Naive thymus-derived CD4-positive, alpha-beta T cell (primary cell): Measurements from ENCODE around the gene RAE1. TPM values are rescaled to one million over a fixed set of nuclear protein-coding genes. Genes with fewer than 3 reads are reported as not detected.

Source experiments
- ATAC-seq: fragments of 150-1000 bp; cut with Tn5 transposase; 2 replicates; pipeline ENCODE4 v1.10.0; 2021; ENCODE audit warnings: mild to moderate bottlenecking, moderate library complexity
- CTCF ChIA-PET: fragments of 350-600 bp; sonication (Branson Sonifier 250); formaldehyde crosslinking; loops from one replicate; lab custom pipeline; 2021; ENCODE audit warnings: antibody characterized with exemption; lab: Charles Lee
- POLR2A ChIA-PET: fragments of 350-600 bp; sonication (Branson Sonifier 250); formaldehyde crosslinking; loops from one replicate; lab custom pipeline; 2021; ENCODE audit warnings: antibody characterized with exemption, inconsistent platforms; lab: Charles Lee
- DNase-seq, 9 donors: peaks; one replicate each; pipeline versions ENCODE4 v3.0.0 to v3.0.0-alpha.2; 2020 to 2022; ENCODE audit warnings: mixed read lengths in 1 of 9
- H3K27ac ChIP-seq: one replicate; pipeline ENCODE4 v1.7.0; 2013; ENCODE audit warnings: mild to moderate bottlenecking, low read depth, low read length, moderate library complexity
- H3K27me3 ChIP-seq, 2 donors: one replicate each; pipeline ENCODE4 v1.7.0; 2013; ENCODE audit warnings: low read length in 2 of 2, mild to moderate bottlenecking in 2 of 2, moderate library complexity in 2 of 2; ENCODE audit not compliant: control insufficient read depth in 2 of 2, insufficient read depth in 2 of 2
- H3K36me3 ChIP-seq, 3 experiments: 1 replicate in 2 of 3; 2 replicates in 1 of 3; pipeline ENCODE4 v1.7.0; 2013; ENCODE audit warnings: low read length in 3 of 3, mild to moderate bottlenecking in 3 of 3, moderate library complexity in 1 of 3; ENCODE audit not compliant: insufficient read depth in 3 of 3, control insufficient read depth in 2 of 3
- H3K4me1 ChIP-seq, 2 donors: one replicate each; pipeline ENCODE4 v1.7.0; 2013; ENCODE audit warnings: low read length in 2 of 2, mild to moderate bottlenecking in 2 of 2, moderate library complexity in 1 of 2; ENCODE audit not compliant: control insufficient read depth in 2 of 2, insufficient read depth in 2 of 2
- H3K4me3 ChIP-seq: 2 replicates; pipeline ENCODE4 v1.7.0; 2013; ENCODE audit warnings: mild to moderate bottlenecking, low read length
- H3K9me3 ChIP-seq, 3 experiments: 1 replicate in 2 of 3; 2 replicates in 1 of 3; pipeline ENCODE4 v1.7.0; 2013; ENCODE audit warnings: low read length in 3 of 3; ENCODE audit not compliant: control insufficient read depth in 2 of 3
- H3K27ac Mint-ChIP-seq, 9 donors: one replicate each; pipeline ENCODE4 v1.8.0; 2020 to 2022; ENCODE audit warnings: mixed read lengths in 9 of 9, mild to moderate bottlenecking in 8 of 9, moderate library complexity in 5 of 9, inconsistent platforms in 2 of 9
- H3K27me3 Mint-ChIP-seq, 5 donors: one replicate each; pipeline ENCODE4 v1.8.0; 2021 to 2022; ENCODE audit warnings: mixed read lengths in 5 of 5, mild to moderate bottlenecking in 1 of 5
- H3K36me3 Mint-ChIP-seq, 5 donors: one replicate each; pipeline ENCODE4 v1.8.0; 2020 to 2022; ENCODE audit warnings: mixed read lengths in 5 of 5, mild to moderate bottlenecking in 3 of 5, inconsistent platforms in 1 of 5
- H3K4me1 Mint-ChIP-seq, 7 donors: one replicate each; pipeline ENCODE4 v1.8.0; 2020 to 2022; ENCODE audit warnings: mixed read lengths in 7 of 7, mild to moderate bottlenecking in 3 of 7, inconsistent platforms in 1 of 7
- H3K4me3 Mint-ChIP-seq, 10 donors: one replicate each; pipeline ENCODE4 v1.8.0; 2020 to 2022; ENCODE audit warnings: mild to moderate bottlenecking in 10 of 10, mixed read lengths in 10 of 10, moderate library complexity in 6 of 10, inconsistent platforms in 2 of 10
- H3K9me3 Mint-ChIP-seq, 11 donors: one replicate each; pipeline ENCODE4 v1.8.0; 2020 to 2022; ENCODE audit warnings: mixed read lengths in 11 of 11, mild to moderate bottlenecking in 4 of 11, inconsistent platforms in 1 of 11, moderate library complexity in 1 of 11
- intact Hi-C, 2 donors: fragments of 100-400 bp; cut with micrococcal nuclease; formaldehyde crosslinking; loops; one replicate each; pipeline ENCODE4 v1.15.1; 2023
- microRNA-seq: library from miRNA; unstranded; fragments of <30 nt; microRNA quantifications from one replicate; pipeline ENCODE4 v1.2.0, GENCODE V29; 2022; ENCODE audit warnings: borderline microRNAs expressed
- polyA plus RNA-seq, 2 donors: library from polyadenylated mRNA; unstranded; fragments of 300-500 nt; fragmentation: Illumina TruSeq; gene quantifications; one replicate each; pipeline ENCODE4 v1.2.3, GENCODE V29; 2021
- total RNA-seq, 6 experiments: library from RNA in 5 of 6; stranded (reverse) in 5 of 6; gene quantifications; 1 replicate in 5 of 6; 2 replicates in 1 of 6; pipeline ENCODE4 v1.2.3 and lab custom pipeline; 2021 to 2026

Gene RAE1
- total and polyA plus RNA-seq, 7 experiments from 2014 or later: 31.0 to 65.1 (median 40.4) TPM

DNA sequence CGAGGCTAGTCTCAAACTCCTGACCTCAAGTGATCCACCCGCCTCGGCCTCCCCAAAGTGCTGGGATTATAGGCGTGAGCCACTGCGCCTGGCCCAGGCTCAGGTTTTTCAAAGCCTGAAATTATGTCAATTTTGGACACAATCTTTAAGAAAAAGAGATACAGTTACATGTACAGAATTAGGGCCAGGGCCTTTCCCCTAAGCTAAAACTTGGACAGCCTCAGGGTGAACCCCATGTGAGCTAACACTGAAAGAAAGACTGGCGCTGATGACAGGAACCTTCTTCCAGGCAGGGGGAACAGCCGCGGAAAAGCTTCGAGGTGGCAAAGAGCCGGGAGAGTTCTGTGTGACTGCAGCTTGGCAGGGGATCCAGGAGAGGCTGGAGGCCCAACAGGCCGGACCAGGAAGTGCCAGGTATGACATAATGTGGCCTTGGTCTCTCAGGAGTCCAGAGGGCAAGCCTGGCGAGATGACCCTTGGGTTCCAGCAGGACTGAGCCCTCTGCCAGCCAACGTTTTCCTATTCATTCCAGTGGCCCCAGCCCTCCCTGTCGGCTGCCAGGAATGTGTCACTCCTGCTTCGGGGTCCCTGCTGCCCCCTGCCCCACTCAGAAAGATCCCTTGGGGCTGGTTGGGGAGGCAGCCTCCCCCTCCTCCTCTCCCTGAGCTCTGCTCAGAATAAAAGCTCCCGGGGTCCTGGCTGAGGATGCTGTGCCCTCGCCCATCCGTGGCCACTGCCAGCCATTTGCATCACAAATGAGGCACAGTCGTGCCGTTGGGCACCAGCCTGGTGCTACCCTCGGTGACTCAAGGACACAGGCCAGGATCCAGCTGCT is 77.5 kb downstream of the RAE1 start:
- ChIA-PET CTCF (interaction anchor here (0.6 to 1.8 kb wide), 6 partner anchors 10 to 487 kb away, joined by 3 to 7 read pairs (median 4); no protein-coding TSS in a partner anchor), POLR2A (interaction anchor here (0.6 to 2.4 kb wide), 6 partner anchors 15 to 36 kb away, joined by 3 to 10 read pairs (median 4); no protein-coding TSS in a partner anchor)
- H3K27ac ChIP-seq: no peak overlapping the region
- no peak overlapping the region for H3K4me3 Mint-ChIP-seq
- DNase-seq: no peak
- intact Hi-C loops: no loop called here
- peak overlapping the region in 1 of 9 donors; percentile 63 for H3K27ac Mint-ChIP-seq
- no peak overlapping the region for H3K4me3 ChIP-seq
- peaks cover 22 to 43% of the 10 kb centered on the region in 2 donors for H3K4me1 ChIP-seq
- no peaks in the 10 kb centered on the region for H3K9me3 ChIP-seq
- no peaks in the 10 kb centered on the region for H3K36me3 ChIP-seq
- no peak for ATAC-seq
- H3K9me3 Mint-ChIP-seq: peaks cover 0 to 2% (median 0%) of the 10 kb centered on the region in 11 donors
- H3K27me3 Mint-ChIP-seq: peaks cover 0 to 3% (median 0%) of the 10 kb centered on the region in 5 donors
- H3K27me3 ChIP-seq: no peaks in the 10 kb centered on the region
- peaks cover 49 to 81% (median 73%) of the 10 kb centered on the region in 7 donors for H3K4me1 Mint-ChIP-seq
- peaks cover 0 to 5% (median 0%) of the 10 kb centered on the region in 5 donors for H3K36me3 Mint-ChIP-seq

Small RNAs within 50 kb of the gene (microRNA-seq; reads per million reads assigned to microRNA genes)
- gene MIR4325: not detected

Other genes with a start within 250 kb of the RAE1 start
- not detected for gene BMP7, start 84.6 kb upstream of the RAE1 start, total RNA-seq
- not detected for gene BMP7, start 84.6 kb upstream of the RAE1 start, polyA plus RNA-seq
- gene SPO11, start 21.5 kb upstream of the RAE1 start, total RNA-seq: not detected
- not detected for gene SPO11, start 21.5 kb upstream of the RAE1 start, polyA plus RNA-seq
- 100 to 1,000 TPM in 4 of 5 experiments, 10 to 100 TPM in 1; 70.6 to 260 (median 127) TPM for gene RBM38, start 40.1 kb downstream of the RAE1 start, total RNA-seq
- gene RBM38, start 40.1 kb downstream of the RAE1 start, polyA plus RNA-seq: 100 to 1,000 TPM in 1 of 2 donors, 10 to 100 TPM in 1; 63.0 to 129 TPM
- not detected for gene CTCFL, start 173.9 kb downstream of the RAE1 start, total RNA-seq
- not detected for gene CTCFL, start 173.9 kb downstream of the RAE1 start, polyA plus RNA-seq
- not detected for gene PCK1, start 209.9 kb downstream of the RAE1 start, total RNA-seq
- gene PCK1, start 209.9 kb downstream of the RAE1 start, polyA plus RNA-seq: not detected